B cell (primary cell): ENCODE measurements around the gene SLC25A51. TPM values are rescaled to one million over a fixed set of nuclear protein-coding genes. Genes with fewer than 3 reads are reported as not detected.
A peak's percentile ranks its signal among the peaks of the same experiment; 100 is the strongest.

Experiments used
- ATAC-seq: fragments of 200-7000 bp; cut with Tn5 transposase; one replicate; pipeline ENCODE4 v1.10.0; 2021; ENCODE audit warnings: low read depth, mild to moderate bottlenecking, moderate number of reproducible peaks, moderate library complexity
- CTCF ChIA-PET: fragments of 350-600 bp; sonication (Branson Sonifier 250); formaldehyde crosslinking; loops from one replicate; lab custom pipeline; 2021; ENCODE audit warnings: antibody characterized with exemption, inconsistent platforms; lab: Charles Lee
- POLR2A ChIA-PET: fragments of 350-600 bp; sonication (Branson Sonifier 250); formaldehyde crosslinking; loops from one replicate; lab custom pipeline; 2021; ENCODE audit warnings: antibody characterized with exemption; lab: Charles Lee
- DNase-seq: peaks from one replicate; pipeline ENCODE4 v3.0.0; 2013
- H2AFZ ChIP-seq: 2 replicates; pipeline ENCODE4 v1.6.1; 2012; ENCODE audit warnings: mild to moderate bottlenecking, low read depth, low read length; ENCODE audit not compliant: insufficient read depth, poor library complexity, severe bottlenecking
- H3K27ac ChIP-seq, 2 donors: 1 replicate in 1 of 2; 2 replicates in 1 of 2; pipeline ENCODE4 v1.5.1; 2012 to 2013; ENCODE audit warnings: low read length in 2 of 2, mild to moderate bottlenecking in 2 of 2, moderate library complexity in 1 of 2
- H3K27me3 ChIP-seq, 4 experiments: fragments of 200-600 bp in 1 of 4; sonication (generic) in 1 of 4; replicated peaks in 1 of 4; 1 replicate in 2 of 4; 2 replicates in 2 of 4; pipeline versions ENCODE4 v1.6.1 to v1.7.0; 2013 to 2016; ENCODE audit warnings: low read length in 3 of 4, mild to moderate bottlenecking in 2 of 4, mixed read lengths in 1 of 4, moderate library complexity in 1 of 4; ENCODE audit not compliant: insufficient read depth in 4 of 4, control insufficient read depth in 3 of 4; ENCODE audit errors: control extremely low read depth in 1 of 4
- H3K36me3 ChIP-seq, 2 experiments: replicated peaks in 1 of 2; 1 replicate in 1 of 2; 2 replicates in 1 of 2; pipeline versions ENCODE4 v1.6.1 to v1.7.1; 2013; ENCODE audit warnings: low read length in 1 of 2; ENCODE audit not compliant: insufficient read depth in 2 of 2, control insufficient read depth in 1 of 2; ENCODE audit errors: control extremely low read depth in 1 of 2, extremely low read depth in 1 of 2
- H3K4me1 ChIP-seq, 2 donors: fragments of 200-600 bp in 1 of 2; sonication (generic) in 1 of 2; 1 replicate in 1 of 2; 2 replicates in 1 of 2; pipeline versions ENCODE4 v1.5.1 to v1.6.1; 2013 to 2017; ENCODE audit warnings: low read length in 2 of 2; ENCODE audit not compliant: control insufficient read depth in 2 of 2, insufficient read depth in 2 of 2
- H3K4me2 ChIP-seq: replicated peaks from 2 replicates; pipeline ENCODE3; 2012; ENCODE audit warnings: mild to moderate bottlenecking, low read depth, low read length; ENCODE audit not compliant: poor library complexity, severe bottlenecking
- H3K4me3 ChIP-seq, 5 experiments: fragments of 200-600 bp in 1 of 5; sonication (generic) in 1 of 5; 1 replicate in 3 of 5; 2 replicates in 2 of 5; pipeline versions ENCODE4 v1.5.1 to v1.7.0; 2011 to 2016; ENCODE audit warnings: low read length in 4 of 5, mild to moderate bottlenecking in 4 of 5, low read depth in 2 of 5, control low read depth in 1 of 5, moderate library complexity in 1 of 5; ENCODE audit not compliant: insufficient read depth in 1 of 5; ENCODE audit errors: control extremely low read depth in 1 of 5, extremely low read depth in 1 of 5
- H3K79me2 ChIP-seq: fragments of 200-600 bp; sonication (generic); one replicate; pipeline ENCODE4 v1.6.0; 2016; ENCODE audit warnings: low read length; ENCODE audit not compliant: control insufficient read depth, insufficient read depth
- H3K9ac ChIP-seq: fragments of 200-600 bp; sonication (generic); 2 replicates; pipeline ENCODE4 v1.6.1; 2017; ENCODE audit warnings: mild to moderate bottlenecking, low read length, moderate library complexity
- H3K9me3 ChIP-seq, 3 donors: one replicate each; pipeline versions ENCODE4 v1.6.1 to v1.7.1; 2013; ENCODE audit warnings: low read length in 2 of 3; ENCODE audit not compliant: control insufficient read depth in 2 of 3, insufficient read depth in 1 of 3; ENCODE audit errors: control extremely low read depth in 1 of 3
- H4K20me1 ChIP-seq: 2 replicates; pipeline ENCODE4 v1.6.0; 2012; ENCODE audit warnings: mild to moderate bottlenecking, low read length; ENCODE audit not compliant: insufficient read depth, control insufficient read depth, poor library complexity, severe bottlenecking
- H3K27ac Mint-ChIP-seq: one replicate; pipeline ENCODE4 v1.8.0; 2021; ENCODE audit warnings: mixed read lengths
- H3K27me3 Mint-ChIP-seq: one replicate; pipeline ENCODE4 v1.8.0; 2021; ENCODE audit warnings: mixed read lengths
- H3K4me1 Mint-ChIP-seq: one replicate; pipeline ENCODE4 v1.8.0; 2021; ENCODE audit warnings: mixed read lengths
- H3K4me3 Mint-ChIP-seq: one replicate; pipeline ENCODE4 v1.8.0; 2021; ENCODE audit warnings: mixed read lengths
- H3K9me3 Mint-ChIP-seq: one replicate; pipeline ENCODE4 v1.8.0; 2022; ENCODE audit warnings: mixed read lengths; ENCODE audit not compliant: insufficient read depth
- EZH2 ChIP-seq: IDR thresholded peaks from 2 replicates; pipeline ENCODE4 v1.6.1; 2012; ENCODE audit warnings: borderline replicate concordance, low read depth, mild to moderate bottlenecking, moderate library complexity, low read length; ENCODE audit not compliant: insufficient read depth, poor library complexity, severe bottlenecking
- WGBS: methylation state at CpG from one replicate; pipeline ENCODE4 v1.1.5; 2013; ENCODE audit warnings: missing lambda C conversion rate; ENCODE audit not compliant: insufficient coverage; 5-methylcytosine and 5-hydroxymethylcytosine counted together
- intact Hi-C: fragments of 100-400 bp; cut with micrococcal nuclease; formaldehyde crosslinking; loops from one replicate; pipeline ENCODE4 v1.10.0; 2022
- polyA plus RNA-seq: library from polyadenylated mRNA; depleted of rRNA; stranded (reverse); fragments of >200 nt; gene quantifications from 2 replicates; pipeline ENCODE4 v1.2.3, GENCODE V29; 2012
- total RNA-seq, 2 donors: library from RNA; stranded (reverse); fragments of 120-200 nt in 1 of 2; gene quantifications; 1 replicate in 1 of 2; 2 replicates in 1 of 2; pipeline versions ENCODE4 v1.2.3 to v1.2.4, GENCODE V29; 2013 to 2022
- TF ChIP-seq, protein P1 (sequence below): fragments of 200-600 bp; IDR thresholded peaks from one replicate; pipeline ENCODE4 v1.8.0; 2022; ENCODE audit warnings: antibody characterized with exemption, mild to moderate bottlenecking

Gene SLC25A51
- total and polyA plus RNA-seq, 2 donors (not counting 1 experiment from before 2014, with no cell fraction given) = 12.9 to 27.8 TPM

DNA sequence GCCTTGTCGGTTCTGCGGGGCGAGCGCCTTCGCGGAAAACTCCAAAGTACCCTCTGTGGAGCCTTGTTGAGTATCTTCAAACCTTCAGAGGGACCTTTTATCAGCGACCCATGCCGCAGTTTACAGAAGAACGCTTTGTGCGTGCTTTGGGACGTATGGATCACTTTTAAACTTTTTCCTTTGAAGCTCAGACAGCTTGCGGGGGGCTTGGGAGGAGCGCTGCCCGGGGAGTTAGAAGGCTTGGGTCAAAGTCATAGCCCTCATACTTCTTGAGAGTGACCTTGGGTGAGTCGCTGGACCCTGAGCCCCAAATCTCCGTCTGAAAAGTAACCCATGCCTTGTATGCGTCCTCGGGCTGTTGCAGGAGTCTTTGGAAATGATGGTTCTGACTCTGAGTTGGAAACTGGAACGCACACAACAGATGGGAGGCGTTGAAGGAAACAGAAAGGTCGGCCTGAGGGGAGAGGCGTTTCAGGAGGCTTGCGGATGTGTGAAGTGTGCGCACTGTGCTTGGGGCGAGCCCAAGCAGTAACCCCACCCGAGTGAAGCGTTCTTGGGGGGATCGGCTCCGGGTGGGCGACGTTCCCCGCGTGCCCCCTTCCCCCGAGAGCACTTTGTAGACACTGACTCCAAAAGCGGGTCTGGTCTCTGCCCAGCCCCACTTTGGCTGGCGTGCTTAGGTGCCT is 661 bp upstream of the SLC25A51 start:
- ATAC-seq = no peak
- Mint-ChIP-seq H3K4me1 (peaks cover 20% of the 10 kb centered on the region), H3K4me3 (peak overlapping the region; percentile 94), H3K9me3 (no peaks in the 10 kb centered on the region), H3K27me3 (no peaks in the 10 kb centered on the region), H3K27ac (peak overlapping the region; percentile 96)
- H3K9me3 ChIP-seq = peaks cover 0 to 5% (median 0%) of the 10 kb centered on the region in 3 donors
- peak overlapping the region; percentile 71 to 78 for H3K27ac ChIP-seq
- intact Hi-C loops = loop anchor here (1.0 to 5.0 kb wide), 6 partner anchors 102 to 439 kb away; partner anchors contain the start of genes DCAF10, FBXO10, POLR1E and SHB
- ChIA-PET CTCF (interaction anchor here (0.6 to 1.4 kb wide), 2 partner anchors 9 to 346 kb away, joined by 3 to 6 read pairs; no protein-coding TSS in a partner anchor), POLR2A (no interaction called here)
- TF ChIP-seq, protein P1, sequence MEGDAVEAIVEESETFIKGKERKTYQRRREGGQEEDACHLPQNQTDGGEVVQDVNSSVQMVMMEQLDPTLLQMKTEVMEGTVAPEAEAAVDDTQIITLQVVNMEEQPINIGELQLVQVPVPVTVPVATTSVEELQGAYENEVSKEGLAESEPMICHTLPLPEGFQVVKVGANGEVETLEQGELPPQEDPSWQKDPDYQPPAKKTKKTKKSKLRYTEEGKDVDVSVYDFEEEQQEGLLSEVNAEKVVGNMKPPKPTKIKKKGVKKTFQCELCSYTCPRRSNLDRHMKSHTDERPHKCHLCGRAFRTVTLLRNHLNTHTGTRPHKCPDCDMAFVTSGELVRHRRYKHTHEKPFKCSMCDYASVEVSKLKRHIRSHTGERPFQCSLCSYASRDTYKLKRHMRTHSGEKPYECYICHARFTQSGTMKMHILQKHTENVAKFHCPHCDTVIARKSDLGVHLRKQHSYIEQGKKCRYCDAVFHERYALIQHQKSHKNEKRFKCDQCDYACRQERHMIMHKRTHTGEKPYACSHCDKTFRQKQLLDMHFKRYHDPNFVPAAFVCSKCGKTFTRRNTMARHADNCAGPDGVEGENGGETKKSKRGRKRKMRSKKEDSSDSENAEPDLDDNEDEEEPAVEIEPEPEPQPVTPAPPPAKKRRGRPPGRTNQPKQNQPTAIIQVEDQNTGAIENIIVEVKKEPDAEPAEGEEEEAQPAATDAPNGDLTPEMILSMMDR = no peak
- TF ChIP-seq EZH2 = no peak
- peak overlapping the region in 4 of 5 experiments; percentile 77 to 83 (median 80) for H3K4me3 ChIP-seq
- no peaks in the 10 kb centered on the region for H4K20me1 ChIP-seq
- no peaks in the 10 kb centered on the region for H3K36me3 ChIP-seq
- peak overlapping the region; percentile 93 for H2AFZ ChIP-seq
- peak overlapping the region; percentile 93 for H3K4me2 ChIP-seq
- peaks cover 20% of the 10 kb centered on the region for H3K79me2 ChIP-seq
- H3K4me1 ChIP-seq = peaks cover 14 to 20% of the 10 kb centered on the region in 2 donors
- WGBS = 49% methylated on average over 31 of the region's 36 CpGs
- H3K9ac ChIP-seq = peak overlapping the region; percentile 90
- no peaks in the 10 kb centered on the region for H3K27me3 ChIP-seq
- no peak for DNase-seq
